GM12892 (cell line): Measurements from ENCODE around the gene CDH1.

Experiments
- POLR2A ChIP-seq: IDR thresholded peaks from 2 replicates; pipeline ENCODE4 v1.6.1; 2011; ENCODE audit warnings: low read depth, low read length, control low read depth
- TAF1 ChIP-seq: IDR thresholded peaks from 2 replicates; pipeline ENCODE4 v1.6.1; 2011; ENCODE audit warnings: low read depth, mild to moderate bottlenecking, control low read depth, low read length, borderline replicate concordance

- no peak for TF ChIP-seq TAF1
- TF ChIP-seq POLR2A = no peak
Observed at GRCh38 chr16:68850481-68850880, 113.4 kb downstream of the CDH1 start.
